GM12878 (cell line): ENCODE data around the gene GPC3. TPM values are rescaled to one million over a fixed set of nuclear protein-coding genes. Genes with fewer than 3 reads are reported as not detected.

Experiments used
- ATAC-seq: fragments of 200-7000 bp; cut with Tn5 transposase; 3 replicates; pipeline ENCODE4 v1.9.1; 2020; ENCODE audit warnings: mild to moderate bottlenecking, moderate library complexity
- BruUV-seq: library from RNA; stranded (reverse); fragments of 400-500 nt; replicated peaks from 2 replicates; lab custom pipeline; 2021; lab: Mats Ljungman, UMichigan
- CTCF ChIA-PET: fragments of 300-600 bp; sonication (Branson Sonifier 250); formaldehyde crosslinking; extraction: SDS; loops from one replicate; lab custom pipeline; 2021; ENCODE audit warnings: inconsistent platforms; lab: Yijun Ruan, JAX
- POLR2A ChIA-PET: fragments of 350-600 bp; formaldehyde crosslinking; extraction: SDS; loops from one replicate; lab custom pipeline; 2021; ENCODE audit warnings: inconsistent platforms; lab: Charles Lee
- RAD21 ChIA-PET: fragments of 300-600 bp; sonication (Branson Sonifier 250); formaldehyde crosslinking; loops from one replicate; lab custom pipeline; 2023; ENCODE audit warnings: antibody characterized with exemption; ENCODE audit not compliant: unreplicated experiment; lab: Charles Lee
- SMC1A ChIA-PET: fragments of 300-600 bp; sonication (Branson Sonifier 250); formaldehyde crosslinking; loops from one replicate; lab custom pipeline; 2023; ENCODE audit not compliant: unreplicated experiment, uncharacterized antibody; lab: Charles Lee
- DNase-seq: peaks from one replicate; pipeline ENCODE4 v3.0.0-alpha.2; 2011; ENCODE audit warnings: low read depth, low spot score
- FAIRE-seq: peaks from 3 replicates; lab custom pipeline; 2011; peaks lifted over from hg19 to GRCh38; lab: Jason Lieb, UNC
- H2AFZ ChIP-seq: 2 replicates; pipeline ENCODE4 v1.6.0; 2011; ENCODE audit warnings: low read depth, low read length, control low read depth; ENCODE audit not compliant: control insufficient read depth
- H3K27ac ChIP-seq: 2 replicates; pipeline ENCODE4 v1.5.1; 2011; ENCODE audit warnings: control low read depth; ENCODE audit not compliant: control insufficient read depth, insufficient read depth
- H3K27me3 ChIP-seq, 2 experiments: replicated peaks in 1 of 2; 2 replicates each; pipeline versions ENCODE4 v1.6.0 to v1.6.1; 2011; ENCODE audit warnings: low read length in 1 of 2; ENCODE audit not compliant: control insufficient read depth in 2 of 2, insufficient read depth in 2 of 2
- H3K36me3 ChIP-seq, 2 experiments: 2 replicates each; pipeline ENCODE4 v1.5.1; 2011; ENCODE audit warnings: low read length in 1 of 2; ENCODE audit not compliant: control insufficient read depth in 2 of 2, insufficient read depth in 2 of 2
- H3K4me1 ChIP-seq: 2 replicates; pipeline ENCODE4 v1.6.1; 2011; ENCODE audit warnings: mild to moderate bottlenecking, low read length, moderate library complexity, mixed read lengths; ENCODE audit not compliant: control insufficient read depth, insufficient read depth
- H3K4me2 ChIP-seq: 2 replicates; pipeline ENCODE4 v1.6.0; 2011; ENCODE audit warnings: control low read depth; ENCODE audit not compliant: control insufficient read depth, insufficient read depth
- H3K4me3 ChIP-seq: fragments of 200-600 bp; sonication (generic); 2 replicates; pipeline ENCODE4 v1.5.1; 2016
- H3K79me2 ChIP-seq: 2 replicates; pipeline ENCODE4 v1.6.0; 2011; ENCODE audit warnings: low read length; ENCODE audit not compliant: control insufficient read depth, insufficient read depth
- H3K9ac ChIP-seq: 2 replicates; pipeline ENCODE4 v1.8.0; 2011; ENCODE audit warnings: low read length, control low read depth, mixed read lengths; ENCODE audit not compliant: control insufficient read depth, insufficient read depth
- H3K9me3 ChIP-seq: replicated peaks from 3 replicates; pipeline ENCODE4 v1.5.1; 2011; ENCODE audit warnings: mild to moderate bottlenecking, low read length; ENCODE audit not compliant: control insufficient read depth, insufficient read depth
- H4K20me1 ChIP-seq: 2 replicates; pipeline ENCODE4 v1.6.0; 2011; ENCODE audit not compliant: control insufficient read depth, insufficient read depth
- GABPA ChIP-seq: IDR thresholded peaks from 2 replicates; pipeline ENCODE4 v1.6.1; 2014; ENCODE audit warnings: antibody characterized with exemption, low read depth, mild to moderate bottlenecking, inconsistent platforms
- HDAC6 ChIP-seq: fragments of 200-600 bp; sonication (generic); IDR thresholded peaks from one replicate; pipeline ENCODE4 v1.8.0; 2017; ENCODE audit warnings: antibody characterized with exemption; ENCODE audit not compliant: unreplicated experiment
- NR2C2 ChIP-seq: IDR thresholded peaks from 2 replicates; pipeline ENCODE4 v1.6.1; 2011; ENCODE audit warnings: borderline replicate concordance, low read depth; ENCODE audit not compliant: control insufficient read depth, insufficient read length
- PML ChIP-seq: IDR thresholded peaks from 2 replicates; pipeline ENCODE4 v1.6.1; 2012; ENCODE audit warnings: low read length, inconsistent platforms
- YBX1 ChIP-seq: fragments of 450-650 bp; IDR thresholded peaks from 2 replicates; pipeline ENCODE4 v1.6.1; 2016; ENCODE audit warnings: antibody characterized with exemption
- ZBTB11 ChIP-seq: fragments of 450-650 bp; formaldehyde crosslinking; IDR thresholded peaks from 2 replicates; pipeline ENCODE4 v1.5.0; 2022; ENCODE audit warnings: mild to moderate bottlenecking, missing genetic modification characterization
- WGBS: methylation state at CpG from one replicate; pipeline ENCODE4 v1.1.6; 2016; ENCODE audit warnings: low lambda C conversion rate; ENCODE audit not compliant: insufficient replicate concordance, insufficient coverage; ENCODE audit errors: missing lambda C conversion rate; 5-methylcytosine and 5-hydroxymethylcytosine counted together
- in situ Hi-C: fragments of 300-500 bp; cut with MboI; formaldehyde crosslinking; loops from 9 replicates; pipeline ENCODE4 v1.14.3; 2018; ENCODE audit warnings: mixed read lengths
- intact Hi-C: fragments of 100-400 bp; cut with micrococcal nuclease; formaldehyde crosslinking; loops from one replicate; pipeline ENCODE4 v1.14.2; 2022; ENCODE audit not compliant: unreplicated experiment
- polyA plus RNA-seq, 11 experiments: library from polyadenylated mRNA; depleted of rRNA in 4 of 11; unstranded in 6 of 11; stranded (reverse) in 5 of 11; fragments of >200 nt; fragmentation: Nextera tagmentation in 4 of 11; fragmentation: Illumina TruSeq in 1 of 11; extraction: Ambion mirVana in 4 of 11; extraction: Trizol in 1 of 11; gene quantifications; 1 replicate in 1 of 11; 2 replicates in 10 of 11; pipeline versions ENCODE4 v1.2.1 to v1.2.3, GENCODE V29; 2011 to 2016; ENCODE audit warnings: inconsistent platforms in 2 of 11, missing spikeins in 2 of 11, low read depth in 1 of 11
- total RNA-seq, 4 experiments: library from RNA; depleted of rRNA in 3 of 4; stranded (reverse); fragments of >200 nt in 3 of 4; fragmentation: Illumina TruSeq in 1 of 4; extraction: Trizol in 1 of 4; gene quantifications; 2 replicates each; pipeline versions ENCODE4 v1.2.1 to v1.2.3, GENCODE V29; 2013 to 2021
- TF ChIP-seq, protein P1 (sequence below): fragments of 450-650 bp; IDR thresholded peaks from 2 replicates; pipeline ENCODE4 v1.6.1; 2014; ENCODE audit warnings: mild to moderate bottlenecking
- TF ChIP-seq, protein P2 (sequence below): fragments of 450-650 bp; IDR thresholded peaks from 2 replicates; pipeline ENCODE4 v1.6.1; 2017; ENCODE audit warnings: borderline replicate concordance

The GPC3 gene
- total and polyA plus RNA-seq, 10 of the 15 experiments (the other 5 are each of a cell fraction or from before 2014, with no cell fraction given): 0.09 to 0.82 TPM; not detected in 8

DNA sequence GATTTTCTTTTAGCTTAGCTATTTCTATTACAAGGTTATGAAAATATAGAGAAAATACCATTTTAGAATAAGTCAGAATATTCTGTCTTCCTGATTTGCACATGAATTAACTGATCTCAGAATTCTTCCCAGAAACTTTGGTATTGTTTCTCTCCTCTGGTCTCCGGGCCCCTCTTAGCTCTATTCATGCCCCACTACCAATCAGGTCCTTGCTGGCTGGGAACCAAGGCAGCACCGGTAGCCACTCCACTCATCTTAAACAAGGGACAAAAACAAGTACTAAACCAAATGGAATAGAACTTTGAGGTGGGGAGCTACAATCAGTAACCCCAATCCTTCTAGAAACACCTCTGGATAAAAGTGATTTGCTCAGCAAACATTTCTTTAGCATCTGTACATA, 64.3 kb downstream of the GPC3 start:
- no peaks in the 10 kb centered on the region for H3K36me3 ChIP-seq
- RAD21 ChIA-PET: interaction anchor here (1.7 to 4.4 kb wide), 2 partner anchors 16 to 128 kb away, joined by 5 to 29 read pairs; no protein-coding TSS in a partner anchor
- no peak overlapping the region for H3K4me3 ChIP-seq
- no peaks in the 10 kb centered on the region; the same call in 2 of the 3 replicates for H3K9me3 ChIP-seq
- H3K27ac ChIP-seq: no peak overlapping the region
- H2AFZ ChIP-seq: no peak overlapping the region
- no peaks in the 10 kb centered on the region for H3K27me3 ChIP-seq
- H3K4me2 ChIP-seq: no peak overlapping the region
- TF ChIP-seq HDAC6: no peak
- TF ChIP-seq, protein P1, sequence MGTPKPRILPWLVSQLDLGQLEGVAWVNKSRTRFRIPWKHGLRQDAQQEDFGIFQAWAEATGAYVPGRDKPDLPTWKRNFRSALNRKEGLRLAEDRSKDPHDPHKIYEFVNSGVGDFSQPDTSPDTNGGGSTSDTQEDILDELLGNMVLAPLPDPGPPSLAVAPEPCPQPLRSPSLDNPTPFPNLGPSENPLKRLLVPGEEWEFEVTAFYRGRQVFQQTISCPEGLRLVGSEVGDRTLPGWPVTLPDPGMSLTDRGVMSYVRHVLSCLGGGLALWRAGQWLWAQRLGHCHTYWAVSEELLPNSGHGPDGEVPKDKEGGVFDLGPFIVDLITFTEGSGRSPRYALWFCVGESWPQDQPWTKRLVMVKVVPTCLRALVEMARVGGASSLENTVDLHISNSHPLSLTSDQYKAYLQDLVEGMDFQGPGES: no peak
- TF ChIP-seq, all 136 proteins: peak for 0
- Histone ChIP-seq H3K4me1 (no peaks in the 10 kb centered on the region), H3K79me2 (no peaks in the 10 kb centered on the region), H4K20me1 (no peaks in the 10 kb centered on the region), H3K9ac (no peak overlapping the region)
- ATAC-seq (no peak), FAIRE-seq (no peak), DNase-seq (no peak)
- BruUV-seq: no TSS peak
- in situ Hi-C loops (no loop called here), intact Hi-C loops (loop anchor here (1.0 kb wide), 1 partner anchor 129 kb away; no protein-coding TSS in a partner anchor)
- POLR2A ChIA-PET: no interaction called here
- WGBS: 36% methylated on average over 2 of the region's 2 CpGs
- SMC1A ChIA-PET: interaction anchor here (0.7 to 4.2 kb wide), 5 partner anchors 9 to 128 kb away, joined by 3 to 34 read pairs (median 4); no protein-coding TSS in a partner anchor
- CTCF ChIA-PET: interaction anchor here (0.8 to 5.5 kb wide), 20 partner anchors 9 to 333 kb away, joined by 3 to 77 read pairs (median 4); no protein-coding TSS in a partner anchor

DNA sequence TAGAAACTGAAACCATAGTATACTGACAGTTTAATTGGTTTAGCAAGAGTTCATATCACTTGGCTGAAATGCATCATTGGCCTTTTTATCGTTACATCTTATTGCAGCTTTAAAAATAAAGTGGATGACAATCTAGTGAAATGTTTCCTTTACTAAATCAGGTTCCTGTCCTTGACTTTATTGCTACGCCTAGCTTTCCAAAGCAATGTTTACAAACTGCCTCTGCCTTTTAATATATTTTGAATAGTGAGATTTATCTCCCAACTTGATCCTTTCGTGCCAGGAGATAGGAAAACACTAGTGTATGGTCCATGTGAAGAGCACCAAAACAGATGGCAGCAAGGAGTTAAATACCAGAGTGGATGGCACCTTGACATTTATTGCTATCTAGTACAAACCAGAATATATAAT, 67.0 kb downstream of the GPC3 start:
- Histone ChIP-seq H3K9ac (no peak overlapping the region), H2AFZ (no peak overlapping the region), H3K4me3 (no peak overlapping the region), H3K27me3 (no peaks in the 10 kb centered on the region), H3K9me3 (no peaks in the 10 kb centered on the region), H4K20me1 (no peaks in the 10 kb centered on the region), H3K4me2 (no peak overlapping the region), H3K36me3 (no peaks in the 10 kb centered on the region), H3K27ac (no peak overlapping the region), H3K4me1 (no peaks in the 10 kb centered on the region), H3K79me2 (no peaks in the 10 kb centered on the region)
- ChIA-PET POLR2A (no interaction called here), CTCF (interaction anchor here (0.9 to 1.3 kb wide), 2 partner anchors 79 to 120 kb away, joined by 3 to 4 read pairs; no protein-coding TSS in a partner anchor), RAD21 (interaction anchor here (0.9 to 1.5 kb wide), 2 partner anchors 38 to 126 kb away, joined by 3 to 4 read pairs; no protein-coding TSS in a partner anchor), SMC1A (interaction anchor here (2.2 kb wide), 1 partner anchor 10 kb away, joined by 5 read pairs; no protein-coding TSS in a partner anchor)
- in situ Hi-C loops (no loop called here), intact Hi-C loops (no loop called here)
- no TSS peak for BruUV-seq
- DNase-seq: no peak
- ATAC-seq: peak; percentile 49; the same call in 2 of the 3 replicates
- no peak for FAIRE-seq
- WGBS: 36% methylated on average over 3 of the region's 3 CpGs
- TF ChIP-seq YBX1: no peak
- TF ChIP-seq, protein P2, sequence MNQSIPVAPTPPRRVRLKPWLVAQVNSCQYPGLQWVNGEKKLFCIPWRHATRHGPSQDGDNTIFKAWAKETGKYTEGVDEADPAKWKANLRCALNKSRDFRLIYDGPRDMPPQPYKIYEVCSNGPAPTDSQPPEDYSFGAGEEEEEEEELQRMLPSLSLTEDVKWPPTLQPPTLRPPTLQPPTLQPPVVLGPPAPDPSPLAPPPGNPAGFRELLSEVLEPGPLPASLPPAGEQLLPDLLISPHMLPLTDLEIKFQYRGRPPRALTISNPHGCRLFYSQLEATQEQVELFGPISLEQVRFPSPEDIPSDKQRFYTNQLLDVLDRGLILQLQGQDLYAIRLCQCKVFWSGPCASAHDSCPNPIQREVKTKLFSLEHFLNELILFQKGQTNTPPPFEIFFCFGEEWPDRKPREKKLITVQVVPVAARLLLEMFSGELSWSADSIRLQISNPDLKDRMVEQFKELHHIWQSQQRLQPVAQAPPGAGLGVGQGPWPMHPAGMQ: no peak
- TF ChIP-seq ZBTB11 (CRISPR knock-in tag): no peak
- no peak for TF ChIP-seq GABPA
- no peak for TF ChIP-seq PML
- TF ChIP-seq NR2C2: no peak
